Right ventricle myocardium inferior (tissue), 1 donor: ENCODE measurements around the gene DBI. TPM values are rescaled to one million over a fixed set of nuclear protein-coding genes. Genes with fewer than 3 reads are reported as not detected.

Experiments
- ATAC-seq: fragments of 200-7000 bp; cut with Tn5 transposase; one replicate; pipeline ENCODE4 v1.9.1; 2020; ENCODE audit warnings: mild to moderate bottlenecking, moderate library complexity
- DNase-seq: peaks from one replicate; pipeline ENCODE4 v3.0.0; 2021; ENCODE audit errors: missing footprints
- intact Hi-C: fragments of 100-400 bp; cut with DNase I; formaldehyde crosslinking; loops from one replicate; pipeline ENCODE4 v1.11.0; 2022
- total RNA-seq: library from RNA; stranded (reverse); fragmentation: NEBNext Ultra II Directional; extraction: Animal tissue kit (Norgen Biotek cat#: 25700); gene quantifications from one replicate; pipeline ENCODE4 v1.2.1, GENCODE V29; 2021
- donor health status: DM: no; HTN: yes; CAD: no; lungs with severe emphysema.

DBI gene
- total RNA-seq, 1 donor from 2014 or later, result 299 TPM

- intact Hi-C loops, result no loop called here
- ATAC-seq (no peak), DNase-seq (no peak)
These were observed 53.2 kb downstream of the DBI start for GRCh38 chr2:119419803-119420508.

GRCh38 chr2:119421304-119421703, 54.5 kb downstream of the DBI start:
- ATAC-seq (no peak), DNase-seq (no peak)
- intact Hi-C loops, result no loop called here

GRCh38 chr2:119421741-119422140, 55.0 kb downstream of the DBI start:
- DNase-seq, result no peak
- intact Hi-C loops, result no loop called here
- ATAC-seq, result no peak

Other genes starting within 250 kb of the DBI start
- not detected for gene C1QL2, start 208.2 kb upstream of the DBI start, total RNA-seq
- gene STEAP3, start 143.1 kb upstream of the DBI start, total RNA-seq, result 12.9 TPM
- gene C2orf76, start 143 bp upstream of the DBI start, total RNA-seq, result 6.8 TPM
- gene TMEM37, start 64.9 kb downstream of the DBI start, total RNA-seq, result 4.5 TPM
- 0.41 TPM for gene SCTR, start 157.5 kb downstream of the DBI start, total RNA-seq
- gene CFAP221, start 177.5 kb downstream of the DBI start, total RNA-seq, result 0.51 TPM